Psoas muscle (tissue), 8 donors: ENCODE data around the gene LY9. TPM values are rescaled to one million over a fixed set of nuclear protein-coding genes. Genes with fewer than 3 reads are reported as not detected.

Experiments
- ATAC-seq, 4 donors: fragments of 200-7000 bp; cut with Tn5 transposase; one replicate each; pipeline ENCODE4 v1.9.1; 2020; ENCODE audit warnings: moderate library complexity in 3 of 4, mild to moderate bottlenecking in 2 of 4
- DNase-seq, 2 donors: peaks; one replicate each; pipeline ENCODE4 v3.0.0-alpha.2; 2020
- H3K27ac ChIP-seq: fragments of 200-600 bp; one replicate; pipeline ENCODE4 v1.8.0; 2022
- H3K27me3 ChIP-seq, 3 donors: fragments of 200-600 bp in 1 of 3; one replicate each; pipeline versions ENCODE4 v1.6.1 to v1.8.0; 2013 to 2022; ENCODE audit warnings: low read length in 2 of 3, mild to moderate bottlenecking in 2 of 3, moderate library complexity in 1 of 3; ENCODE audit not compliant: insufficient read depth in 3 of 3
- H3K36me3 ChIP-seq, 2 donors: fragments of 200-600 bp in 1 of 2; one replicate each; pipeline versions ENCODE4 v1.6.1 to v1.8.0; 2013 to 2022; ENCODE audit warnings: low read depth in 1 of 2, mild to moderate bottlenecking in 1 of 2, moderate library complexity in 1 of 2; ENCODE audit not compliant: insufficient read depth in 1 of 2
- H3K4me1 ChIP-seq: fragments of 200-600 bp; one replicate; pipeline ENCODE4 v1.8.0; 2022
- H3K4me3 ChIP-seq: fragments of 200-600 bp; one replicate; pipeline ENCODE4 v1.8.0; 2022; ENCODE audit warnings: mild to moderate bottlenecking
- H3K9me3 ChIP-seq: fragments of 200-600 bp; one replicate; pipeline ENCODE4 v1.8.0; 2022
- CTCF ChIP-seq: fragments of 200-600 bp; IDR thresholded peaks from one replicate; pipeline ENCODE4 v1.8.0; 2022; ENCODE audit warnings: antibody characterized with exemption
- WGBS, 3 donors: extraction: QIAGEN DNeasy Blood & Tissue Kit; methylation state at CpG; one replicate each; pipeline versions ENCODE4 v1.1.6 to v1.1.7; 2013; 5-methylcytosine and 5-hydroxymethylcytosine counted together
- intact Hi-C, 2 donors: fragments of 100-400 bp; cut with DNase I; formaldehyde crosslinking; loops; one replicate each; pipeline versions ENCODE4 v1.11.0 to v1.14.2; 2022
- polyA plus RNA-seq, 3 donors: library from polyadenylated mRNA; stranded (reverse); fragments of 200-250 nt; gene quantifications; one replicate each; pipeline ENCODE4 v1.2.3, GENCODE V29; 2013
- total RNA-seq, 4 donors: library from RNA; stranded (reverse); fragmentation: NEBNext Ultra II Directional in 2 of 4; extraction: Animal tissue kit (Norgen Biotek cat#: 25700) in 2 of 4; gene quantifications; one replicate each; pipeline versions ENCODE4 v1.2.1 to v1.2.4, GENCODE V29; 2021 to 2023
- donor health status: healthy with polysubstance abuse.
- donor health status: DM: no; HTN: no; CAD: no; lungs with moderate emphysema.
- donor health status: Bipolar disorder and iron deficiency.
- donor health status: healthy.
- donor health status: DM: yes; HTN: yes; CAD: no.
- donor health status: DM: no; HTN: no; CAD: no.
- donor health status: DM: no; HTN: no; CAD: no.
- donor health status: DM: yes; HTN: yes; CAD: no.

Gene LY9
- total and polyA plus RNA-seq, 7 donors = 0.06 to 0.49 (median 0.27) TPM; not detected in 2

DNA sequence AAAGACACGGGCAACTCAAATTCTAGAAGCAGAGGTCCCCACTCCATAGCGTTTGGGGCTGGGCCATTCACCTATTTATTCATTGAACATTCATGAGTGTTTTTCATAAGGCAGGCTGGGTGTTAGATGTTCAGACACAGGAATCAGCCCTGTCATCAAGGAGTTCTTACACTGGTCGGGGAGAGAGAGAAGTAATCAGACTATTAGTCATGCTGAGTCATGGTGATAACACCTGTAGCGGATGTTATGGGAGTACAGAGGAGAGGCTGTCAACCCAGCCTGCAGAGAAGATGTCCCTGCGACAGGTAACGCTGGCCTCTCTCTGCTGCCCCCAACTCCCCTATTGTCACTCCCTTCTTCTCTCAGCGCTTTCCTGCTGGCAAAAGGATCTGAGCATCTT, 17.2 kb downstream of the LY9 start:
- Histone ChIP-seq H3K4me3 (no peak overlapping the region), H3K4me1 (no peaks in the 10 kb centered on the region), H3K9me3 (no peaks in the 10 kb centered on the region), H3K27ac (no peak overlapping the region), H3K36me3 (no peaks in the 10 kb centered on the region), H3K27me3 (no peaks in the 10 kb centered on the region)
- intact Hi-C loops = no loop called here
- TF ChIP-seq CTCF = no peak
- WGBS, 3 donors = 79 to 85% (median 83%) methylated on average over 7 of the region's 7 CpGs
- no peak for ATAC-seq
- no peak for DNase-seq

DNA sequence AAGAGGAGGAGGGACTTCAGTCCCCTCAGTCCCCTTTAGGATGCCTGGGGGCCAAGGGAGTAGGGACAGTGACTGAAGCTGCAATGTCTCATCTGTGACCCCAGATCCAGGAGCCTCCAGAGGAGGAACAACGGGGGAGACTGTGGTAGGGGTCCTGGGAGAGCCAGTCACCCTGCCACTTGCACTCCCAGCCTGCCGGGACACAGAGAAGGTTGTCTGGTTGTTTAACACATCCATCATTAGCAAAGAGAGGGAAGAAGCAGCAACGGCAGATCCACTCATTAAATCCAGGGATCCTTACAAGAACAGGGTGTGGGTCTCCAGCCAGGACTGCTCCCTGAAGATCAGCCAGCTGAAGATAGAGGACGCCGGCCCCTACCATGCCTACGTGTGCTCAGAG, 18.3 kb downstream of the LY9 start:
- WGBS, 3 donors = 76 to 89% (median 84%) methylated on average over 6 of the region's 6 CpGs
- TF ChIP-seq CTCF = no peak
- Histone ChIP-seq H3K9me3 (no peaks in the 10 kb centered on the region), H3K4me3 (no peak overlapping the region), H3K27ac (no peak overlapping the region), H3K4me1 (no peaks in the 10 kb centered on the region), H3K36me3 (no peaks in the 10 kb centered on the region), H3K27me3 (no peaks in the 10 kb centered on the region)
- ATAC-seq (no peak), DNase-seq (no peak)
- intact Hi-C loops = no loop called here

DNA sequence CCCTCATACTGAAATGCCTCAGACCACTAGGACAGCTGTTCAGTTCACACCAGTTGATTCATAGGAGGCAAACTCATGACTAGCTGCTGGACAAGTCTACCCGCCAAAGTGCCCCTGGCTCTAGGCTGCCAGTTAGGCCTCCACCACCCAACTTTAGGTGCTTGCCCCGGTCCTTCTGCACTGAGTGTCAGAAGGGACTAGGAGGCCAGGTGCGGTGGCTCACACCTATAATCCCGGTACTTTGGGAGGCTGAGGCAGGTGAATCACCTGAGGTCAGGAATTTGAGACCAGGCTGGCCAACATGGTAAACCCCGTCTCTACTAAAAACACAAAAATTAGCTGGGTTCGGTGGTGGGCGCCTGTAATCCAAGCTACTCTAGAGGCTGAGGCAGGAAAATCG, 18.9 kb downstream of the LY9 start:
- Histone ChIP-seq H3K27ac (no peak overlapping the region), H3K9me3 (no peaks in the 10 kb centered on the region), H3K27me3 (no peaks in the 10 kb centered on the region), H3K4me1 (no peaks in the 10 kb centered on the region), H3K36me3 (no peaks in the 10 kb centered on the region), H3K4me3 (no peak overlapping the region)
- DNase-seq = no peak
- no peak for ATAC-seq
- TF ChIP-seq CTCF = no peak
- intact Hi-C loops = no loop called here
- 82 to 90% (median 90%) methylated on average over 8 of the region's 8 CpGs for WGBS, 3 donors

- WGBS, 3 donors = 34 to 43% (median 37%) methylated on average over 9 of the region's 9 CpGs
- Histone ChIP-seq H3K36me3 (no peaks in the 10 kb centered on the region), H3K27me3 (no peaks in the 10 kb centered on the region), H3K27ac (no peak overlapping the region), H3K4me1 (no peaks in the 10 kb centered on the region), H3K9me3 (no peaks in the 10 kb centered on the region), H3K4me3 (no peak overlapping the region)
- DNase-seq (no peak), ATAC-seq (no peak)
- intact Hi-C loops = no loop called here
- no peak for TF ChIP-seq CTCF
Measured at GRCh38 chr1:160818207-160818937, 22.4 kb downstream of the LY9 start.

DNA sequence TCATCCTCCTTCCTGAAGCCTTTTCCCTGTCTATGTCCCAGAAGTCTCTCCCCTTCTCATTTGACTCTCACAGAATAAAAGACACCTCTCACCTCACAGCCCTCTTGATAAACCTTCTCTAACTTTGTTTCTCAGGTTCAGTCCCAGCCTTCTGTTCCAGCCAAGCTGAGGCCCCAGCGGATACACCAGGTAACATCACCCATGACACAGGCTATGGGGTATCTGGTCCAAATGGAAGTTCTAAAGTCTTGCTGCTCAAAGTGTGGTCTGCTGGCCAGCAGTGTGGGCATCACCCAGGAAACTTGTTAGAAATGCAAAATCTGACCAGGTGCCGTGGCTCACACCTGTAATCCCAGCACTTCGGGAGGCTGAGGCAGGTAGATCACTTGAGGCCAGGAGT, 23.2 kb downstream of the LY9 start:
- no peaks in the 10 kb centered on the region for H3K36me3 ChIP-seq
- intact Hi-C loops = no loop called here
- DNase-seq = no peak
- H3K4me3 ChIP-seq = no peak overlapping the region
- no peaks in the 10 kb centered on the region for H3K9me3 ChIP-seq
- H3K27me3 ChIP-seq = no peaks in the 10 kb centered on the region
- H3K4me1 ChIP-seq = no peaks in the 10 kb centered on the region
- H3K27ac ChIP-seq = no peak overlapping the region
- no peak for TF ChIP-seq CTCF
- WGBS, 3 donors = 76 to 77% (median 76%) methylated on average over 3 of the region's 3 CpGs
- ATAC-seq = no peak
